HG03060 (cell line): Measurements from ENCODE around the gene PPP2R2C.

ENCODE experiments used
- ATAC-seq: cut with Tn5 transposase; IDR thresholded peaks from one replicate; pipeline ENCODE4 v1.9.1; 2021; ENCODE audit warnings: low read depth, moderate number of reproducible peaks; ENCODE audit not compliant: unreplicated experiment

PPP2R2C gene

GRCh38 chr4:6334203-6334887 is 138.1 kb downstream of the PPP2R2C start:
- ATAC-seq = no peak

GRCh38 chr4:6333301-6334202 is 138.9 kb downstream of the PPP2R2C start:
- no peak for ATAC-seq

GRCh38 chr4:6332669-6333050 is 139.8 kb downstream of the PPP2R2C start:
- no peak for ATAC-seq

- no peak for ATAC-seq
Measured at GRCh38 chr4:6332042-6332668, 140.3 kb downstream of the PPP2R2C start.

- no peak for ATAC-seq
Measured at GRCh38 chr4:6331468-6331867, 140.9 kb downstream of the PPP2R2C start.

GRCh38 chr4:6331018-6331417 is 141.4 kb downstream of the PPP2R2C start:
- ATAC-seq = no peak

GRCh38 chr4:6330384-6330767 is 142.0 kb downstream of the PPP2R2C start:
- no peak for ATAC-seq

GRCh38 chr4:6329478-6330383 is 142.7 kb downstream of the PPP2R2C start:
- no peak for ATAC-seq

- ATAC-seq = no peak
Measured at GRCh38 chr4:6328526-6328925, 143.9 kb downstream of the PPP2R2C start.

- ATAC-seq = no peak
Measured at GRCh38 chr4:6327220-6327917, 145.0 kb downstream of the PPP2R2C start.

GRCh38 chr4:6326312-6327060 is 145.9 kb downstream of the PPP2R2C start:
- ATAC-seq = no peak

- no peak for ATAC-seq
Measured at GRCh38 chr4:6325788-6326290, 146.6 kb downstream of the PPP2R2C start.

- ATAC-seq = no peak
Measured at GRCh38 chr4:6324999-6325787, 147.2 kb downstream of the PPP2R2C start.

- ATAC-seq = no peak
Measured at GRCh38 chr4:6324461-6324998, 147.9 kb downstream of the PPP2R2C start.

- no peak for ATAC-seq
Measured at GRCh38 chr4:6322761-6323566, 149.4 kb downstream of the PPP2R2C start.

GRCh38 chr4:6322067-6322760 is 150.2 kb downstream of the PPP2R2C start:
- no peak for ATAC-seq
